ENCODE measurements around the gene CPZ.

- TF ChIP-seq, protein P1, sequence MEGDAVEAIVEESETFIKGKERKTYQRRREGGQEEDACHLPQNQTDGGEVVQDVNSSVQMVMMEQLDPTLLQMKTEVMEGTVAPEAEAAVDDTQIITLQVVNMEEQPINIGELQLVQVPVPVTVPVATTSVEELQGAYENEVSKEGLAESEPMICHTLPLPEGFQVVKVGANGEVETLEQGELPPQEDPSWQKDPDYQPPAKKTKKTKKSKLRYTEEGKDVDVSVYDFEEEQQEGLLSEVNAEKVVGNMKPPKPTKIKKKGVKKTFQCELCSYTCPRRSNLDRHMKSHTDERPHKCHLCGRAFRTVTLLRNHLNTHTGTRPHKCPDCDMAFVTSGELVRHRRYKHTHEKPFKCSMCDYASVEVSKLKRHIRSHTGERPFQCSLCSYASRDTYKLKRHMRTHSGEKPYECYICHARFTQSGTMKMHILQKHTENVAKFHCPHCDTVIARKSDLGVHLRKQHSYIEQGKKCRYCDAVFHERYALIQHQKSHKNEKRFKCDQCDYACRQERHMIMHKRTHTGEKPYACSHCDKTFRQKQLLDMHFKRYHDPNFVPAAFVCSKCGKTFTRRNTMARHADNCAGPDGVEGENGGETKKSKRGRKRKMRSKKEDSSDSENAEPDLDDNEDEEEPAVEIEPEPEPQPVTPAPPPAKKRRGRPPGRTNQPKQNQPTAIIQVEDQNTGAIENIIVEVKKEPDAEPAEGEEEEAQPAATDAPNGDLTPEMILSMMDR (IDR thresholded peaks at IDR 0.05), result no peak
- no peak for TF ChIP-seq POLR2A (IDR thresholded peaks at IDR 0.05)
These were observed 17.1 kb upstream of the CPZ start for GRCh38 chr4:8575457-8575856.
